ENCODE measurements around the gene CELF1.
A peak's percentile ranks its signal among the peaks of the same experiment; 100 is the strongest.

Gene CELF1

GRCh38 chr11:47478651-47479329 is 74.1 kb downstream of the CELF1 start:
- DNase-seq: no peak

GRCh38 chr11:47477753-47478152 is 75.2 kb downstream of the CELF1 start:
- DNase-seq: no peak

GRCh38 chr11:47477323-47477722 is 75.6 kb downstream of the CELF1 start:
- peak; percentile 50 for DNase-seq

- DNase-seq: no peak
These were observed 82.3 kb downstream of the CELF1 start for GRCh38 chr11:47470671-47471070.

- peak; percentile 9 for DNase-seq
These were observed 83.4 kb downstream of the CELF1 start for GRCh38 chr11:47469361-47470179.

GRCh38 chr11:47468598-47469214 is 84.2 kb downstream of the CELF1 start:
- no peak for DNase-seq

- DNase-seq: no peak
These were observed 85.6 kb downstream of the CELF1 start for GRCh38 chr11:47467357-47467756.

- DNase-seq: no peak
These were observed 86.2 kb downstream of the CELF1 start for GRCh38 chr11:47466701-47467250.

- no peak for DNase-seq
These were observed 86.7 kb downstream of the CELF1 start for GRCh38 chr11:47466201-47466600.

GRCh38 chr11:47464483-47464882 is 88.4 kb downstream of the CELF1 start:
- peak; percentile 51 for DNase-seq

GRCh38 chr11:47461876-47462275 is 91.1 kb downstream of the CELF1 start:
- no peak for DNase-seq

- DNase-seq: peak; percentile 47
These were observed 92.2 kb downstream of the CELF1 start for GRCh38 chr11:47460571-47461235.

- DNase-seq: peak; percentile 87
These were observed 98.7 kb downstream of the CELF1 start for GRCh38 chr11:47454258-47454671.

- no peak for DNase-seq
These were observed 99.6 kb downstream of the CELF1 start for GRCh38 chr11:47453365-47453764.

- DNase-seq: no peak
These were observed 100.9 kb downstream of the CELF1 start for GRCh38 chr11:47451990-47452389.

GRCh38 chr11:47451436-47451835 is 101.5 kb downstream of the CELF1 start:
- no peak for DNase-seq

GRCh38 chr11:47449541-47449940 is 103.4 kb downstream of the CELF1 start:
- DNase-seq: no peak

GRCh38 chr11:47448566-47449427 is 104.1 kb downstream of the CELF1 start, which contains the start of gene RAPSN:
RAPSN (minus strand) TSS chr11:47449136; CDS start chr11:47448964, 172 bp downstream.
- DNase-seq: no peak

GRCh38 chr11:47447906-47448305 is 105.0 kb downstream of the CELF1 start:
- DNase-seq: no peak

GRCh38 chr11:47446833-47447232 is 106.1 kb downstream of the CELF1 start:
- DNase-seq: no peak

- DNase-seq: no peak
These were observed 107.1 kb downstream of the CELF1 start for GRCh38 chr11:47445840-47446239.

- no peak for DNase-seq
These were observed 109.1 kb downstream of the CELF1 start for GRCh38 chr11:47443817-47444216.
